WTC11 (cell line): ENCODE measurements around the gene TMEM135. TPM values are rescaled to one million over a fixed set of nuclear protein-coding genes. Genes with fewer than 3 reads are reported as not detected.

Experiments used
- ATAC-seq: fragments of 200-7000 bp; cut with Tn5 transposase; 2 replicates; pipeline ENCODE4 v1.10.0; 2021; ENCODE audit warnings: mild to moderate bottlenecking, moderate library complexity
- CTCF ChIA-PET: fragments of 300-600 bp; sonication (Branson Sonifier 250); formaldehyde crosslinking; loops from one replicate; lab custom pipeline; 2021; ENCODE audit warnings: antibody characterized with exemption; lab: Charles Lee
- POLR2A ChIA-PET: fragments of 350-600 bp; sonication (Branson Sonifier 250); formaldehyde crosslinking; loops from one replicate; lab custom pipeline; 2021; ENCODE audit warnings: antibody characterized with exemption; lab: Charles Lee
- DNase-seq: peaks from one replicate; pipeline ENCODE4 v3.0.0; 2021; ENCODE audit warnings: low spot score
- H3K27ac Mint-ChIP-seq: 2 replicates; pipeline ENCODE4 v1.8.0; 2021; ENCODE audit warnings: mixed read lengths
- H3K27me3 Mint-ChIP-seq: 2 replicates; pipeline ENCODE4 v1.8.0; 2021; ENCODE audit warnings: low read depth, mild to moderate bottlenecking, moderate library complexity, mixed read lengths
- H3K36me3 Mint-ChIP-seq: 2 replicates; pipeline ENCODE4 v1.8.0; 2021; ENCODE audit warnings: mixed read lengths
- H3K4me1 Mint-ChIP-seq: 2 replicates; pipeline ENCODE4 v1.8.0; 2022; ENCODE audit warnings: mixed read lengths
- H3K4me3 Mint-ChIP-seq: 2 replicates; pipeline ENCODE4 v1.8.0; 2021; ENCODE audit warnings: mild to moderate bottlenecking, moderate library complexity, mixed read lengths
- H3K9me3 Mint-ChIP-seq: 2 replicates; pipeline ENCODE4 v1.8.0; 2021; ENCODE audit warnings: mixed read lengths
- AFF4 ChIP-seq: sonication (generic); formaldehyde crosslinking; IDR thresholded peaks from 2 replicates; pipeline ENCODE4 v1.8.1; 2023; ENCODE audit warnings: mild to moderate bottlenecking, missing genetic modification reagents, borderline replicate concordance
- ATF1 ChIP-seq: sonication (generic); formaldehyde crosslinking; IDR thresholded peaks from 2 replicates; pipeline ENCODE4 v1.8.1; 2023; ENCODE audit warnings: mild to moderate bottlenecking, moderate library complexity, missing genetic modification reagents
- ETV6 ChIP-seq: sonication (generic); formaldehyde crosslinking; IDR thresholded peaks from 2 replicates; pipeline ENCODE4 v1.8.1; 2022; ENCODE audit warnings: mild to moderate bottlenecking, missing genetic modification reagents
- FOXJ3 ChIP-seq: sonication (generic); formaldehyde crosslinking; IDR thresholded peaks from 2 replicates; pipeline ENCODE4 v1.9.0; 2021; ENCODE audit warnings: missing genetic modification reagents, mild to moderate bottlenecking, borderline replicate concordance
- GRHL2 ChIP-seq: fragments of 250-450 bp; sonication (Bioruptor Pico); IDR thresholded peaks from 2 replicates; pipeline ENCODE4 v1.8.0; 2022; ENCODE audit warnings: mild to moderate bottlenecking, moderate library complexity; ENCODE audit not compliant: insufficient replicate concordance, severe bottlenecking
- IRF2 ChIP-seq: sonication (generic); formaldehyde crosslinking; IDR thresholded peaks from 2 replicates; pipeline ENCODE4 v1.8.0; 2022; ENCODE audit warnings: low read depth, missing genetic modification reagents, borderline replicate concordance
- JAZF1 ChIP-seq: fragments of 250-450 bp; sonication (Bioruptor Pico); IDR thresholded peaks from 2 replicates; pipeline ENCODE4 v1.9.0; 2021; ENCODE audit warnings: moderate library complexity, mild to moderate bottlenecking, inconsistent platforms
- MYBL2 ChIP-seq: sonication (generic); formaldehyde crosslinking; IDR thresholded peaks from 2 replicates; pipeline ENCODE4 v1.8.1; 2023; ENCODE audit warnings: mild to moderate bottlenecking, moderate library complexity, missing genetic modification reagents
- NFATC4 ChIP-seq: fragments of 250-450 bp; sonication (Bioruptor Pico); IDR thresholded peaks from 2 replicates; pipeline ENCODE4 v1.9.0; 2021; ENCODE audit warnings: mild to moderate bottlenecking
- PREB ChIP-seq: sonication (generic); formaldehyde crosslinking; IDR thresholded peaks from 2 replicates; pipeline ENCODE4 v1.8.1; 2022; ENCODE audit warnings: mild to moderate bottlenecking, missing genetic modification reagents, moderate library complexity, borderline replicate concordance
- RORB ChIP-seq: fragments of 250-450 bp; sonication (Bioruptor Pico); IDR thresholded peaks from 2 replicates; pipeline ENCODE4 v1.9.0; 2021; ENCODE audit warnings: mild to moderate bottlenecking
- SOX15 ChIP-seq: fragments of 250-450 bp; sonication (Bioruptor Pico); IDR thresholded peaks from 2 replicates; pipeline ENCODE4 v1.9.0; 2021; ENCODE audit warnings: mild to moderate bottlenecking
- TEAD1 ChIP-seq: sonication (generic); formaldehyde crosslinking; IDR thresholded peaks from 2 replicates; pipeline ENCODE4 v1.8.0; 2022; ENCODE audit warnings: mild to moderate bottlenecking, missing genetic modification reagents
- TEAD4 ChIP-seq: sonication (generic); formaldehyde crosslinking; IDR thresholded peaks from 2 replicates; pipeline ENCODE4 v1.8.0; 2022; ENCODE audit warnings: mild to moderate bottlenecking, missing genetic modification reagents
- ZMAT4 ChIP-seq: fragments of 250-450 bp; sonication (Bioruptor Pico); IDR thresholded peaks from 2 replicates; pipeline ENCODE4 v1.9.0; 2021; ENCODE audit warnings: mild to moderate bottlenecking
- ZNF219 ChIP-seq: sonication (generic); formaldehyde crosslinking; IDR thresholded peaks from 2 replicates; pipeline ENCODE4 v1.8.0; 2023; ENCODE audit warnings: missing genetic modification reagents, mild to moderate bottlenecking, borderline replicate concordance
- ZNF317 ChIP-seq: sonication (generic); formaldehyde crosslinking; IDR thresholded peaks from 2 replicates; pipeline ENCODE4 v1.8.1; 2023; ENCODE audit warnings: low read depth, mild to moderate bottlenecking, moderate library complexity, missing genetic modification reagents, borderline replicate concordance
- ZNF423 ChIP-seq: fragments of 250-450 bp; sonication (Bioruptor Pico); IDR thresholded peaks from 2 replicates; pipeline ENCODE4 v2.1.2; 2022; ENCODE audit warnings: mild to moderate bottlenecking, moderate library complexity
- total RNA-seq: library from RNA; stranded (reverse); gene quantifications from 3 replicates; pipeline ENCODE4 v1.2.3, GENCODE V29; 2021
- TF ChIP-seq, protein P1 (sequence below): sonication (generic); formaldehyde crosslinking; conservative IDR thresholded peaks from 2 replicates; pipeline ENCODE4 v1.8.1; 2022; ENCODE audit warnings: mild to moderate bottlenecking, missing genetic modification reagents
- TF ChIP-seq, protein P2 (sequence below): sonication (generic); formaldehyde crosslinking; IDR thresholded peaks from 2 replicates; pipeline ENCODE4 v1.8.0; 2022; ENCODE audit warnings: missing genetic modification reagents
- TF ChIP-seq, protein P3 (sequence below): sonication (generic); formaldehyde crosslinking; IDR thresholded peaks from 2 replicates; pipeline ENCODE4 v1.8.1; 2023; ENCODE audit warnings: mild to moderate bottlenecking, missing genetic modification reagents, moderate library complexity
- TF ChIP-seq, protein P4 (sequence below): sonication (generic); formaldehyde crosslinking; IDR thresholded peaks from 2 replicates; pipeline ENCODE4 v1.8.1; 2022; ENCODE audit warnings: mild to moderate bottlenecking, moderate library complexity, missing genetic modification reagents
- TF ChIP-seq, protein P5 (sequence below): sonication (generic); formaldehyde crosslinking; IDR thresholded peaks from 2 replicates; pipeline ENCODE4 v1.8.1; 2022; ENCODE audit warnings: low read depth, mild to moderate bottlenecking, moderate library complexity, missing genetic modification reagents, borderline replicate concordance

TMEM135 gene
- total RNA-seq, 1 experiment from 2014 or later: 35.8 TPM

DNA sequence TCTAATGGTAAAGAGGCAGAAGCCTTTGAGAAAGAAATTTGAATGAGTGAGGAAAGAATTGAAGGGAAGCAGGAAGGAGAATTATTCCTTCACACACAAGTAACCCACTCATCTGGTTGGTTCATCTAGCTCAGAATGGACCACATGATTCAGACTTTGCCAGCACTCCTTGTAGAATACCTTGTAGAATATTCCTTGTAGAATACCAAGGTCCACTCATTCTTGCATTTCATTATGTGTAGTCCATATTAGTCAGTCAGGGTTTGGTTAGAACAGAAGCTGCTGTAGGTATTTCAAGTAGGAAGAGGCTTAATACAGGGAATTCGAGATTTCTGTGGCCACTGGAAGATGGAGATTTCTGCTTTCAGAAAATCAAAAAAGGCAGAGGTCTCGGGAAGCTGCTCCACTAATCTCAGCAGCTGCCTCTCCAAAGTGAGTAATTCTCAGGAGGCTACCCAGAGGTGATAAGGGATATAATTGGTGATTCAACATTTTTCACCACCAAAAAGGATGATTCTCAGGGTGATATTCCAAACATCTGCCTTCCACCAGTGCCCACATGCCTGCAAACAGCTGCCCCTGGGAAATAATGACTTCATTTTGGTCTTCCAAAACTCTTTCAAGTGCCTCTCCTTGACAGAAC lies 329.1 kb downstream of the TMEM135 start:
- Mint-ChIP-seq H3K4me1 (peaks cover 36% of the 10 kb centered on the region), H3K36me3 (no peaks in the 10 kb centered on the region), H3K27ac (no peak overlapping the region), H3K27me3 (no peaks in the 10 kb centered on the region), H3K4me3 (no peak overlapping the region), H3K9me3 (no peaks in the 10 kb centered on the region)
- ChIA-PET POLR2A (no interaction called here), CTCF (interaction anchor here (1.1 to 2.3 kb wide), 2 partner anchors 13 to 54 kb away, joined by 3 to 9 read pairs; no protein-coding TSS in a partner anchor)
- TF ChIP-seq, protein P1, sequence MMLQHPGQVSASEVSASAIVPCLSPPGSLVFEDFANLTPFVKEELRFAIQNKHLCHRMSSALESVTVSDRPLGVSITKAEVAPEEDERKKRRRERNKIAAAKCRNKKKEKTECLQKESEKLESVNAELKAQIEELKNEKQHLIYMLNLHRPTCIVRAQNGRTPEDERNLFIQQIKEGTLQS: no peak
- TF ChIP-seq ZNF423 (CRISPR knock-in tag) (no peak), FOXJ3 (CRISPR knock-in tag) (no peak), TEAD1 (no peak), NFATC4 (no peak), ATF1 (CRISPR knock-in tag) (no peak), ETV6 (CRISPR knock-in tag) (no peak), ZNF317 (no peak), AFF4 (no peak), RORB (CRISPR knock-in tag) (no peak), SOX15 (CRISPR knock-in tag) (no peak), PREB (CRISPR knock-in tag) (no peak), TEAD4 (CRISPR knock-in tag) (no peak), ZNF219 (CRISPR knock-in tag) (no peak)
- TF ChIP-seq, protein P2, sequence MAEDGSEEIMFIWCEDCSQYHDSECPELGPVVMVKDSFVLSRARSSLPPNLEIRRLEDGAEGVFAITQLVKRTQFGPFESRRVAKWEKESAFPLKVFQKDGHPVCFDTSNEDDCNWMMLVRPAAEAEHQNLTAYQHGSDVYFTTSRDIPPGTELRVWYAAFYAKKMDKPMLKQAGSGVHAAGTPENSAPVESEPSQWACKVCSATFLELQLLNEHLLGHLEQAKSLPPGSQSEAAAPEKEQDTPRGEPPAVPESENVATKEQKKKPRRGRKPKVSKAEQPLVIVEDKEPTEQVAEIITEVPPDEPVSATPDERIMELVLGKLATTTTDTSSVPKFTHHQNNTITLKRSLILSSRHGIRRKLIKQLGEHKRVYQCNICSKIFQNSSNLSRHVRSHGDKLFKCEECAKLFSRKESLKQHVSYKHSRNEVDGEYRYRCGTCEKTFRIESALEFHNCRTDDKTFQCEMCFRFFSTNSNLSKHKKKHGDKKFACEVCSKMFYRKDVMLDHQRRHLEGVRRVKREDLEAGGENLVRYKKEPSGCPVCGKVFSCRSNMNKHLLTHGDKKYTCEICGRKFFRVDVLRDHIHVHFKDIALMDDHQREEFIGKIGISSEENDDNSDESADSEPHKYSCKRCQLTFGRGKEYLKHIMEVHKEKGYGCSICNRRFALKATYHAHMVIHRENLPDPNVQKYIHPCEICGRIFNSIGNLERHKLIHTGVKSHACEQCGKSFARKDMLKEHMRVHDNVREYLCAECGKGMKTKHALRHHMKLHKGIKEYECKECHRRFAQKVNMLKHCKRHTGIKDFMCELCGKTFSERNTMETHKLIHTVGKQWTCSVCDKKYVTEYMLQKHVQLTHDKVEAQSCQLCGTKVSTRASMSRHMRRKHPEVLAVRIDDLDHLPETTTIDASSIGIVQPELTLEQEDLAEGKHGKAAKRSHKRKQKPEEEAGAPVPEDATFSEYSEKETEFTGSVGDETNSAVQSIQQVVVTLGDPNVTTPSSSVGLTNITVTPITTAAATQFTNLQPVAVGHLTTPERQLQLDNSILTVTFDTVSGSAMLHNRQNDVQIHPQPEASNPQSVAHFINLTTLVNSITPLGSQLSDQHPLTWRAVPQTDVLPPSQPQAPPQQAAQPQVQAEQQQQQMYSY (CRISPR knock-in tag): no peak
- ATAC-seq (no peak), DNase-seq (no peak)

DNA sequence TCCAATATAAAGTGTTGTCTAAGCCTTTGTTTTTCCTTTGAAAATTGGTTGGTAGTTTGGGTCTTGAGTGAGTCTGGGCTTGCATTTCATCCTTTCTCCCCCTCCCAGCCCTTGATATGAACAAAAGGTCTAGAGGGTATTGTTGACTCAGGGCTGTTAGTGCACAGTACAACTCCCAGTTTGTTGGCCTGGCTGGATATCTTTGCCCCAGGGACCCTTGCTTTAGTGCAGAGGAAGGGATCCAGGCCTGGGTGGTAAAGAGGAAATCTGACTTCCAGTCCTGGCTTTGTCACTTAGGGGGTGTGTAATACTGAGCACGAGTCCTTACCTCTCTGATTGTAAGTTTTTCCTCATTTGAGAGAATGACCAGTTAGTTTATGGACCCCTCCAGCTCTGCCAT lies 330.4 kb downstream of the TMEM135 start:
- ChIA-PET CTCF (interaction anchor here (2.3 to 3.6 kb wide), 2 partner anchors 15 to 53 kb away, joined by 9 to 27 read pairs; no protein-coding TSS in a partner anchor), POLR2A (no interaction called here)
- H3K9me3 Mint-ChIP-seq: no peaks in the 10 kb centered on the region
- H3K27me3 Mint-ChIP-seq: no peaks in the 10 kb centered on the region
- H3K4me1 Mint-ChIP-seq: peaks cover 36% of the 10 kb centered on the region
- no peak for DNase-seq
- ATAC-seq: no peak
- no peak overlapping the region for H3K27ac Mint-ChIP-seq
- no peak overlapping the region for H3K4me3 Mint-ChIP-seq
- no peaks in the 10 kb centered on the region for H3K36me3 Mint-ChIP-seq
- TF ChIP-seq JAZF1 (CRISPR knock-in tag) (no peak), ZMAT4 (no peak), MYBL2 (no peak), IRF2 (no peak), GRHL2 (CRISPR knock-in tag) (no peak), SOX15 (CRISPR knock-in tag) (no peak), FOXJ3 (CRISPR knock-in tag) (no peak), ETV6 (CRISPR knock-in tag) (no peak)
- TF ChIP-seq, protein P3, sequence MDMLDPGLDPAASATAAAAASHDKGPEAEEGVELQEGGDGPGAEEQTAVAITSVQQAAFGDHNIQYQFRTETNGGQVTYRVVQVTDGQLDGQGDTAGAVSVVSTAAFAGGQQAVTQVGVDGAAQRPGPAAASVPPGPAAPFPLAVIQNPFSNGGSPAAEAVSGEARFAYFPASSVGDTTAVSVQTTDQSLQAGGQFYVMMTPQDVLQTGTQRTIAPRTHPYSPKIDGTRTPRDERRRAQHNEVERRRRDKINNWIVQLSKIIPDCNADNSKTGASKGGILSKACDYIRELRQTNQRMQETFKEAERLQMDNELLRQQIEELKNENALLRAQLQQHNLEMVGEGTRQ (CRISPR knock-in tag): no peak
- TF ChIP-seq, protein P4, sequence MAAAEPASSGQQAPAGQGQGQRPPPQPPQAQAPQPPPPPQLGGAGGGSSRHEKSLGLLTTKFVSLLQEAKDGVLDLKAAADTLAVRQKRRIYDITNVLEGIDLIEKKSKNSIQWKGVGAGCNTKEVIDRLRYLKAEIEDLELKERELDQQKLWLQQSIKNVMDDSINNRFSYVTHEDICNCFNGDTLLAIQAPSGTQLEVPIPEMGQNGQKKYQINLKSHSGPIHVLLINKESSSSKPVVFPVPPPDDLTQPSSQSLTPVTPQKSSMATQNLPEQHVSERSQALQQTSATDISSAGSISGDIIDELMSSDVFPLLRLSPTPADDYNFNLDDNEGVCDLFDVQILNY: no peak
- TF ChIP-seq, protein P5, sequence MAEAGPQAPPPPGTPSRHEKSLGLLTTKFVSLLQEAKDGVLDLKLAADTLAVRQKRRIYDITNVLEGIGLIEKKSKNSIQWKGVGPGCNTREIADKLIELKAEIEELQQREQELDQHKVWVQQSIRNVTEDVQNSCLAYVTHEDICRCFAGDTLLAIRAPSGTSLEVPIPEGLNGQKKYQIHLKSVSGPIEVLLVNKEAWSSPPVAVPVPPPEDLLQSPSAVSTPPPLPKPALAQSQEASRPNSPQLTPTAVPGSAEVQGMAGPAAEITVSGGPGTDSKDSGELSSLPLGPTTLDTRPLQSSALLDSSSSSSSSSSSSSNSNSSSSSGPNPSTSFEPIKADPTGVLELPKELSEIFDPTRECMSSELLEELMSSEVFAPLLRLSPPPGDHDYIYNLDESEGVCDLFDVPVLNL (CRISPR knock-in tag): no peak
